Stomach smooth muscle (tissue), 2 donors: ENCODE results near the gene ITGB6.
"Not testable (repeated sequence)": the region's sequence is repeated elsewhere in the genome, so short reads cannot be mapped to it uniquely, and the experiment has no call there.

Experiments used
- H3K27ac ChIP-seq: one replicate; pipeline ENCODE4 v1.7.0; 2013; ENCODE audit warnings: mild to moderate bottlenecking, low read length, inconsistent platforms
- H3K27me3 ChIP-seq, 2 donors: one replicate each; pipeline ENCODE4 v1.7.0; 2013; ENCODE audit warnings: low read length in 2 of 2; ENCODE audit not compliant: insufficient read depth in 2 of 2, control insufficient read depth in 1 of 2
- H3K36me3 ChIP-seq, 2 donors: one replicate each; pipeline ENCODE4 v1.7.0; 2013; ENCODE audit warnings: low read length in 2 of 2; ENCODE audit not compliant: control insufficient read depth in 2 of 2, insufficient read depth in 2 of 2
- H3K4me1 ChIP-seq: one replicate; pipeline ENCODE4 v1.7.0; 2013; ENCODE audit warnings: low read length; ENCODE audit not compliant: control insufficient read depth, insufficient read depth
- H3K4me3 ChIP-seq, 2 donors: one replicate each; pipeline ENCODE4 v1.7.0; 2013; ENCODE audit warnings: low read length in 2 of 2
- H3K9ac ChIP-seq, 2 donors: one replicate each; pipeline ENCODE4 v1.7.0; 2013; ENCODE audit warnings: low read length in 2 of 2, mild to moderate bottlenecking in 1 of 2
- H3K9me3 ChIP-seq, 2 donors: one replicate each; pipeline ENCODE4 v1.7.0; 2013; ENCODE audit warnings: low read length in 2 of 2; ENCODE audit not compliant: control insufficient read depth in 2 of 2
- donor health status: healthy.
- donor health status: Pancreatic carcinoma.

ITGB6 gene

DNA sequence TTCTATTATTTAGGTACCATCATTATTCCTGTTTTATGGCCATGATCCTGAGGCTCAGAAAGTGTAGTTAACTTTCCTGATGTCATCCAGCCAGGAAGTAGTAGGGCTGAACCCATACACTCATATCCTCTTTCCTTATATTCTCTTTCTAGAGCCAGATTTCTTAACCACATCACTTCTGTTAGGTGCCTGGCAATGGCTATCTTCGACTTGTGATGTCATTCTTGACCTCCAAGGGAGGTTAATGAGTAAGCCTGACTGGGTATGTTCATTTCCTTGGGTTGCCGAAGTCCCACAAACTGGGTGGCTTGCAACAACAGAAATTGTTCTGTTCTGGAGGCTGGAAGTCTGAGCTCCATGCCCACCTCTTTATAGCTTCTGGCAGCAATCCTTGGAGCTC is 43.4 kb downstream of the ITGB6 start:
- Histone ChIP-seq H3K4me3 (no peak overlapping the region), H3K36me3 (no peaks in the 10 kb centered on the region), H3K9ac (no peak overlapping the region), H3K27ac (no peak overlapping the region), H3K4me1 (no peaks in the 10 kb centered on the region), H3K9me3 (no peaks in the 10 kb centered on the region), H3K27me3 (no peaks in the 10 kb centered on the region)

DNA sequence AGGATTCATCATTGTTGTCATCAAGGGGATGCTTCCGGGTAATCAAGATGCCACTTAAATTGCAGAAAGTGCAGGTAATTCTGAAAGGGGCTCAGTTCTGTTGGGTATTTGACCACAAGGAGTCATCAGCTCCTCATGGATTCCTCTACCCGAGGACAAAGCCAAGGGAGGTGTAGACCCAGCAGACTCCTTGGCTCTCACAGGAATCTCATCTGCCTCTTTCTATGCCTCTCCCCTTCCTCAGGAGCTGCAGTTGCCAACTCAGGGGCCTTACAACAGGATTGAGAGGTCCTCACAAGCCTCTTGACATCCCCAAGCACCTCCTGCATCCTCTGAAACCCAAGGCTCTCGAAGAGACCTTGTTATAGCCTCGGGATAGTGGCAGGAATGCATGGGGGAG is 44.0 kb downstream of the ITGB6 start:
- no peak overlapping the region for H3K9ac ChIP-seq
- H3K27ac ChIP-seq = no peak overlapping the region
- no peaks in the 10 kb centered on the region for H3K36me3 ChIP-seq
- H3K27me3 ChIP-seq = no peaks in the 10 kb centered on the region
- no peaks in the 10 kb centered on the region for H3K4me1 ChIP-seq
- H3K9me3 ChIP-seq = no peaks in the 10 kb centered on the region
- no peak overlapping the region for H3K4me3 ChIP-seq

DNA sequence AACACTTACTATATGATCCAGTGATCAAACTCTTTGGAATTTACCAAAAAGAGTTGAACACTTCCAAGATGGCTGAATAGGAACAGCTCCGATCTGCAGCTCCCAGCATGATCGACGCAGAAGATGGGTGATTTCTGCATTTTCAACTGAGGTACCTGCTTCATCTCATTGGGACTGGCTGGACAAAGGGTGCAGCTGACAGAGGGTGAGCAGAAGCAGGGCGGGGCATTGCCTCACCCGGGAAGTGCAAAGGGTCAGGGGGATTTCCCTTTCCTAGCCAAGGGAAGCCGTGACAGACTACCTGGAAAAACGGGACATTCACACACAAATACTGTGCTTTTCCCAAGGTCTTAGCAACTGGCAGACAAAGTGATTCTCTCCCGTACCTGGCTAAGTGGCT is 51.7 kb downstream of the ITGB6 start:
- H3K4me3 ChIP-seq, H3K27me3 ChIP-seq, H3K9ac ChIP-seq, H3K4me1 ChIP-seq, H3K36me3 ChIP-seq, H3K27ac ChIP-seq, H3K9me3 ChIP-seq: not testable (repeated sequence)

DNA sequence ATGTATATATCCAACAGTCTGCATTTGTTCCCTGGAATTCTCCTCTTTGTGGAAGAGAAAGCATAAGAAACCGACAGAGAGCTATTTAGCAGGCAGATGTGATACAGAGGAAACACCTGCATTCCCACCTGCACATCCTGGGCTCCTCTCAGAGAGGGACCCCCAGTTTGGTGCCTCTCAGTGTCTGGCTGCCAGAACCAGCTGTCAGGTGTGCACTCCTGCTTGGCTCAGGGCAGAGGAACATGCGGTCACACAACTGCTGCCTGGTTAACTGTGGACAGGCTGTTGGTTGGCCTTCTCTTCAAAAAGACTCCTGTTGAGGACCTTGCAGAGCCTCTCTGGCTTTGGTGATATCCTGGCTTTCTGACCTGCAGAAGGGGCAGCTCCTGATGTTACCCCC is 54.6 kb downstream of the ITGB6 start:
- Histone ChIP-seq H3K27me3 (no peaks in the 10 kb centered on the region), H3K9ac (no peak overlapping the region), H3K4me1 (no peaks in the 10 kb centered on the region), H3K27ac (no peak overlapping the region), H3K4me3 (no peak overlapping the region), H3K9me3 (no peaks in the 10 kb centered on the region), H3K36me3 (no peaks in the 10 kb centered on the region)

DNA sequence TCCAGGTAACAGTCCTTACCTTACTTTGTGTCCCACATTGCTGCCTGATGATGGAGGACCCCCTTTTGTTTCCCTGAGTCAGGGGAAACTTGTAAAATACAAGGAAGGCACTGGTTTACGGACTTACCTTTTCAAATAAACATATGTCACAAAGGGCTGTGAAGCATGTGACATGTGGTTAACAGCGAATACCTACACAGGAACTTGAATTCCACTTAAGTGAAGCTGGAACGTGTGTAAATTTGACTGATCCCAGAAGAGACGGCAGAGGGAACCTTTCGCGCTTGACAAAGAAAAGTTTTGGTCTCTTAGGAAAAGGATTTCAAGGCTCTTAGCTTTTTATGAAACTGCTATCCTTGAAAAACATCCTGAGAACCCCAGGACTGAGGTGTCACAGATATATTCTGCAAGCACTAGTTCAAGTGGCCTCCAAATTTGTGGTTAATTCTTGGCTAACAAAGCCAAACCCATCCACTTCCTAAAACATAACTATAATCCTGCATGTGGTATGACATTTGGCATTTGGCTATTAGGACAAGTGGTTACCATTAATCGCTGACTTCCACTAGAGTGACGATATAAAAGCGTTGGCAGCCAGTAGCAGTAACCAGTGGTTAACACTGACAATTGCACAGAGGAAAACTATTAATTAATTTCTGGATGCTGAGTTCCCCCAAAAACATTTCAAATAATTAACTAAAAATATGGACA is 55.6 kb downstream of the ITGB6 start:
- no peak overlapping the region for H3K4me3 ChIP-seq
- no peaks in the 10 kb centered on the region for H3K4me1 ChIP-seq
- H3K27ac ChIP-seq = no peak overlapping the region
- H3K36me3 ChIP-seq = no peaks in the 10 kb centered on the region
- no peak overlapping the region for H3K9ac ChIP-seq
- no peaks in the 10 kb centered on the region for H3K9me3 ChIP-seq
- H3K27me3 ChIP-seq = no peaks in the 10 kb centered on the region

DNA sequence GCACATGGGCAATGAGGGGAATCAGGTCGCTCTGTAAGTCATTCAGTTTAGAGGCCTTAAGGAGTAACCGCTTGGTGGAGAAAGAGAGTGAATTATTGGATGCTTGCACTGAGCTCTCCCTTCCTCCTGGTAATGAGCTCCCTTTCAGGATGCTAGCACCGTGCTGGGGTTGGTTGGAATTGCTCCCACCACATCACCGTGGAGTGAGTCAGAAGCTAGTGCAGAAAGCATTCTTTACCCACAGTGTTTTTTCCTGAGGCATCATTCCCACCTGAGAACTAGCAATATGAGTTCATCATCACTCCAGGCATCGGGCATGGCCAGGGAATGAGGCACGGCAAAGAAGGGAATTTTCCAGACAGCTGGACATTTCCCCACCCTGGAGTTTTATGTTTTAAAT is 57.6 kb downstream of the ITGB6 start:
- H3K9me3 ChIP-seq = no peaks in the 10 kb centered on the region
- no peaks in the 10 kb centered on the region for H3K27me3 ChIP-seq
- H3K36me3 ChIP-seq = no peaks in the 10 kb centered on the region
- H3K4me3 ChIP-seq = no peak overlapping the region
- no peak overlapping the region for H3K27ac ChIP-seq
- H3K9ac ChIP-seq = no peak overlapping the region
- H3K4me1 ChIP-seq = no peaks in the 10 kb centered on the region

DNA sequence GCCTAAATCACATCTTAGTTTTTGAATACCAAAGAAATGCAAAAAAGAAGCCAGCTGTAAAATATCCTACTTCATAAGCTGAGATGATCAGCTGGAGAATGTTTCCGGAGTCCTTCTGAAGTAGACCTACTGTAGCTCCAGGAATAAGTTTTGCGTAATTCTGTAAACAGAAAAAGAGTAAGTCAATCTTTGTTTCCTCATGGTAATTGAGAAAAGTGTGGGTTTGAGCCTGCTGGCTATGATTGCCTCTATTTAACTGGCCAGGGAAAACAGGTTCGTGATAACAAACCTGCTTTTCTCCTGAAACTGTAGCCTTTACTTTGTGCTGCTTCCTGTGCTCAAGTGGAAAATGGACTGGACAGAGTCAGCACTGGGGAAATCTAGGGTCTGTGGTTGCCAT is 58.2 kb downstream of the ITGB6 start:
- Histone ChIP-seq H3K9ac (no peak overlapping the region), H3K36me3 (no peaks in the 10 kb centered on the region), H3K4me3 (no peak overlapping the region), H3K4me1 (no peaks in the 10 kb centered on the region), H3K9me3 (no peaks in the 10 kb centered on the region), H3K27ac (no peak overlapping the region), H3K27me3 (no peaks in the 10 kb centered on the region)

DNA sequence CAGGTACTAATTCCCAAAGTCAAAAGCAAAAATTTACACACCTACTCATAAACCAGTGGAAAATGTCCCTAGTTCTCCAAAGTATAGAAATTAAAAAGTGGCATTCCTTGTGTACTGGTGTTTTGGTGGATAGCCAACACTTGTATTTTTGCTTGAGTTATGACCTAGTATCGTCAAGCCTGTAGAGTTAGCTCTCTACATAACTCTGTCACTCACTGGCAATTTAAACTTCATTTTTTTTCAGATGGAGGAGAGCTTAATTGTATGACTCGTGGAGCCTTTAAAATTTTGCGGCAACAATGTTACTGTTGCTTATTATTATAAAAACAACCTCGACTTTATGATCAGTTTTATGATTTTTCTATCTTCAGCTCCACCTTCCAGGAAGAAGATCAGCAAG is 58.7 kb downstream of the ITGB6 start:
- H3K27me3 ChIP-seq = no peaks in the 10 kb centered on the region
- H3K27ac ChIP-seq = no peak overlapping the region
- H3K4me3 ChIP-seq = no peak overlapping the region
- H3K9ac ChIP-seq = no peak overlapping the region
- no peaks in the 10 kb centered on the region for H3K9me3 ChIP-seq
- H3K4me1 ChIP-seq = no peaks in the 10 kb centered on the region
- no peaks in the 10 kb centered on the region for H3K36me3 ChIP-seq

DNA sequence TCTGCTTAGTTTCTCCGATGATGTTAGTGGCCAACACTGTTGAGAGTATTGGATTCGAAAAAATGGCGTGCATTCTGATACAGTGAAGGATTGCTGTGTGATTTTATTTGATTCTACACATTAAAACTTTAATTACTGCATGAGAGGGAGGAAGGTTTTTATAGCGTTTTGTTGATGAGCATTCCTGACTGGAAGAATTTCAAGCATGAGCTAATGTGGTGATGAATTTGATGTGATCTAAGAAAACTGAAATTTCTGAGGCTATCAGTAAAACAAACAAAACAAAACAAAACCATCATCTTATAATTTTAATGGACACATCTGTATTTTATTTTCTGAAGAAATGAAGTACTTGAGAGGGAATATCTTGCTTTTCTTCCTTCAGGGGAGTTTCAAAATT is 59.6 kb downstream of the ITGB6 start:
- Histone ChIP-seq H3K36me3 (no peaks in the 10 kb centered on the region), H3K9me3 (no peaks in the 10 kb centered on the region), H3K27ac (no peak overlapping the region), H3K4me3 (no peak overlapping the region), H3K4me1 (no peaks in the 10 kb centered on the region), H3K27me3 (no peaks in the 10 kb centered on the region), H3K9ac (no peak overlapping the region)

DNA sequence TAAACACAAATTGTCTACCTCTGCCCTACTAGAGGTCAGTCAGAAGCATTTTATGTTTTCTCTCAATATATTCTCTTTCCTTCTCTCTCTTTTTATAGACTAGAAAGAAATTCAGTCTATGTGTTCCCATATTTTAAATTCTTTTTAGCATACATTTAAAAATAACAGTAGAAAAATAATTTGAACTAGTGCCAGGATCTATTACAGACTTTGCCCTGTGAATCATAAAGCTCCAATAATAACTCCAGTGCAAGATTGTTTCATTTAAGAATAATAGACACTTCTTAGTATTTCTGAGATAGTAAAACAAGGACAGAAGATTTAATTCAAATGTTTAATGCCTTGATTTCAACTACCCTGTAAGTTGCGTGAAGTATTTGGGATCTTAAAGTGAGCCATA is 60.1 kb downstream of the ITGB6 start:
- Histone ChIP-seq H3K27ac (no peak overlapping the region), H3K4me1 (no peaks in the 10 kb centered on the region), H3K36me3 (no peaks in the 10 kb centered on the region), H3K4me3 (no peak overlapping the region), H3K9me3 (no peaks in the 10 kb centered on the region), H3K9ac (no peak overlapping the region), H3K27me3 (no peaks in the 10 kb centered on the region)

DNA sequence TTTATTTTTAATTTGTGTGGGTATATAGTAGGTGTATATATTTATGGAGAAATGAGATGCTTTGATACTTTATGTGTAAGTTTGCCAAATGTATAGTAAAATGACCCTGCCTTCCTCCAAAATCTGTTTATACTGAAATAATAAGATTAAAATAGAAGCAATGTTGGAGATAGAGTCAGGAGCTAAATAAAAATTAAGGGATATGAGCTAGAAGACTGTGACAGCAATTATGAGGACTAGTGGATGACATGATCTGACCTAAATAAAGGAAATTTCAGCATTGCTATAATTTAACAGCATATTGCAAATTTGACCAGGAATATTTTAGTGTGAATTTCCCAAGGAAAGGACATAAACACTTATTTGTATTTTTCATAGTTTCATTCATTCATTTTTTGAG is 60.7 kb downstream of the ITGB6 start:
- no peak overlapping the region for H3K4me3 ChIP-seq

More for the DNA sequence above, 60.7 kb downstream of the ITGB6 start:
- no peak overlapping the region for H3K27ac ChIP-seq
- no peaks in the 10 kb centered on the region for H3K9me3 ChIP-seq
- H3K27me3 ChIP-seq = no peaks in the 10 kb centered on the region
- no peak overlapping the region for H3K9ac ChIP-seq
- H3K4me1 ChIP-seq = no peaks in the 10 kb centered on the region
- no peaks in the 10 kb centered on the region for H3K36me3 ChIP-seq
